H1 (cell line): ENCODE data around the gene TSHZ2. TPM values are rescaled to one million over a fixed set of nuclear protein-coding genes. Genes with fewer than 3 reads are reported as not detected.

ENCODE experiments used
- CTCF ChIA-PET: fragments of 300-600 bp; sonication (Branson Sonifier 250); formaldehyde crosslinking; loops from one replicate; lab custom pipeline; 2021; ENCODE audit not compliant: partially characterized antibody; lab: Charles Lee
- POLR2A ChIA-PET: fragments of 300-600 bp; sonication (Branson Sonifier 250); formaldehyde crosslinking; loops from one replicate; lab custom pipeline; 2021; ENCODE audit warnings: inconsistent platforms; ENCODE audit not compliant: partially characterized antibody; lab: Charles Lee
- DNase-seq, 2 experiments: peaks; one replicate each; pipeline versions ENCODE4 v3.0.0 to v3.0.0-alpha.2; 2010 to 2022; ENCODE audit warnings: low spot score in 2 of 2, low read depth in 1 of 2, mixed read lengths in 1 of 2
- FAIRE-seq: peaks from 2 replicates; lab custom pipeline; 2011; peaks lifted over from hg19 to GRCh38; lab: Jason Lieb, UNC
- H2AFZ ChIP-seq: 2 replicates; pipeline ENCODE4 v1.8.1; 2012; ENCODE audit warnings: low read length, inconsistent platforms
- H2AK5ac ChIP-seq: 2 replicates; pipeline ENCODE4 v1.6.1; 2013; ENCODE audit warnings: low read depth, low read length
- H2BK120ac ChIP-seq: replicated peaks from 2 replicates; pipeline ENCODE3; 2013; ENCODE audit warnings: low read depth, low read length, inconsistent platforms
- H2BK12ac ChIP-seq: 2 replicates; pipeline ENCODE4 v1.6.1; 2013; ENCODE audit warnings: low read depth, low read length
- H2BK15ac ChIP-seq: 2 replicates; pipeline ENCODE4 v1.6.1; 2013; ENCODE audit warnings: low read length
- H2BK20ac ChIP-seq: 2 replicates; pipeline ENCODE4 v1.6.1; 2013; ENCODE audit warnings: low read length
- H2BK5ac ChIP-seq: 2 replicates; pipeline ENCODE4 v1.6.1; 2013; ENCODE audit warnings: low read depth, low read length
- H3K14ac ChIP-seq: 2 replicates; pipeline ENCODE4 v1.6.1; 2013; ENCODE audit warnings: inconsistent platforms; ENCODE audit not compliant: insufficient read length
- H3K18ac ChIP-seq: 2 replicates; pipeline ENCODE4 v1.6.1; 2013; ENCODE audit warnings: low read length; ENCODE audit errors: extremely low read depth
- H3K23ac ChIP-seq: 2 replicates; pipeline ENCODE4 v1.6.1; 2013; ENCODE audit warnings: inconsistent platforms; ENCODE audit not compliant: insufficient read length
- H3K23me2 ChIP-seq: 2 replicates; pipeline ENCODE4 v1.6.1; 2013; ENCODE audit warnings: low read depth, low read length
- H3K27ac ChIP-seq: 2 replicates; pipeline ENCODE4 v1.6.1; 2011; ENCODE audit warnings: low read depth, low read length, inconsistent platforms
- H3K27me3 ChIP-seq, 4 experiments: replicated peaks in 1 of 4; 1 replicate in 1 of 4; 2 replicates in 3 of 4; pipeline versions ENCODE4 v1.6.1 to v1.8.1; 2011 to 2013; ENCODE audit warnings: low read length in 3 of 4, mild to moderate bottlenecking in 3 of 4, inconsistent platforms in 2 of 4, mixed read lengths in 2 of 4, moderate library complexity in 1 of 4; ENCODE audit not compliant: control insufficient read depth in 3 of 4, insufficient read depth in 3 of 4; ENCODE audit errors: extremely low read depth in 1 of 4
- H3K36me3 ChIP-seq, 4 experiments: 2 replicates each; pipeline versions ENCODE4 v1.6.1 to v1.8.1; 2011 to 2013; ENCODE audit warnings: mild to moderate bottlenecking in 4 of 4, low read length in 3 of 4, moderate library complexity in 2 of 4, control low read depth in 1 of 4, inconsistent platforms in 1 of 4; ENCODE audit not compliant: insufficient read depth in 4 of 4, control insufficient read depth in 2 of 4
- H3K4ac ChIP-seq: replicated peaks from 2 replicates; pipeline ENCODE3; 2013; ENCODE audit warnings: low read length, low read depth, mixed read lengths, inconsistent platforms; ENCODE audit not compliant: insufficient read length
- H3K4me1 ChIP-seq, 4 experiments: replicated peaks in 1 of 4; 1 replicate in 1 of 4; 2 replicates in 3 of 4; pipeline versions ENCODE4 v1.6.1 to v1.8.1; 2011 to 2013; ENCODE audit warnings: low read length in 3 of 4, inconsistent platforms in 2 of 4, mixed read lengths in 1 of 4; ENCODE audit not compliant: insufficient read depth in 4 of 4, control insufficient read depth in 3 of 4
- H3K4me2 ChIP-seq, 2 experiments: 2 replicates each; pipeline versions ENCODE4 v1.6.1 to v1.8.1; 2011 to 2013; ENCODE audit warnings: low read depth in 2 of 2, low read length in 2 of 2, control low read depth in 1 of 2, inconsistent platforms in 1 of 2, mild to moderate bottlenecking in 1 of 2; ENCODE audit not compliant: insufficient read depth in 1 of 2
- H3K4me3 ChIP-seq, 4 experiments: fragments of 200-600, 300-600 bp in 1 of 4; sonication (generic), shearing (Covaris generic), sonication (Bioruptor Twin) in 1 of 4; 2 replicates each; pipeline versions ENCODE4 v1.5.1 to v1.8.1; 2011 to 2016; ENCODE audit warnings: low read length in 4 of 4, low read depth in 3 of 4, control low read depth in 2 of 4, inconsistent platforms in 2 of 4, mild to moderate bottlenecking in 2 of 4, mixed read lengths in 1 of 4, moderate library complexity in 1 of 4; ENCODE audit not compliant: insufficient read depth in 2 of 4; ENCODE audit errors: extremely low read depth in 1 of 4
- H3K56ac ChIP-seq: replicated peaks from 2 replicates; pipeline ENCODE3; 2013; ENCODE audit warnings: low read depth, mild to moderate bottlenecking, mixed read lengths, low read length, inconsistent platforms; ENCODE audit not compliant: insufficient read length
- H3K79me1 ChIP-seq: 2 replicates; pipeline ENCODE4 v1.6.1; 2013; ENCODE audit warnings: low read depth, low read length, control low read depth
- H3K79me2 ChIP-seq, 2 experiments: 2 replicates each; pipeline versions ENCODE4 v1.6.1 to v1.8.1; 2012 to 2013; ENCODE audit warnings: low read length in 2 of 2, mild to moderate bottlenecking in 2 of 2, inconsistent platforms in 1 of 2; ENCODE audit not compliant: insufficient read depth in 2 of 2, control insufficient read depth in 1 of 2
- H3K9ac ChIP-seq, 4 experiments: replicated peaks in 1 of 4; 1 replicate in 1 of 4; 2 replicates in 3 of 4; pipeline versions ENCODE4 v1.6.1 to v1.8.1; 2011 to 2013; ENCODE audit warnings: low read depth in 3 of 4, low read length in 3 of 4, control low read depth in 2 of 4, mild to moderate bottlenecking in 2 of 4, moderate library complexity in 2 of 4, inconsistent platforms in 1 of 4; ENCODE audit errors: extremely low read depth in 1 of 4
- H3K9me3 ChIP-seq, 2 experiments: 2 replicates each; pipeline versions ENCODE4 v1.6.1 to v1.8.1; 2012 to 2013; ENCODE audit warnings: mild to moderate bottlenecking in 2 of 2, moderate library complexity in 2 of 2, control low read depth in 1 of 2, inconsistent platforms in 1 of 2, low read depth in 1 of 2, low read length in 1 of 2, mixed read lengths in 1 of 2; ENCODE audit not compliant: insufficient read depth in 2 of 2
- H4K20me1 ChIP-seq, 2 experiments: replicated peaks in 1 of 2; 2 replicates each; pipeline versions ENCODE3 to v1.8.1; 2011 to 2013; ENCODE audit warnings: inconsistent platforms in 2 of 2, low read length in 2 of 2, mild to moderate bottlenecking in 1 of 2; ENCODE audit not compliant: insufficient read depth in 2 of 2, control insufficient read depth in 1 of 2
- H4K5ac ChIP-seq: 2 replicates; pipeline ENCODE4 v1.6.1; 2013; ENCODE audit warnings: low read length, low read depth, mixed read lengths, inconsistent platforms; ENCODE audit not compliant: insufficient read length
- H4K8ac ChIP-seq: 2 replicates; pipeline ENCODE4 v1.8.0; 2013; ENCODE audit warnings: mild to moderate bottlenecking, moderate library complexity, low read length, inconsistent platforms; ENCODE audit not compliant: insufficient read depth; ENCODE audit errors: extremely low read depth
- H4K91ac ChIP-seq: replicated peaks from 2 replicates; pipeline ENCODE3; 2013; ENCODE audit warnings: low read length, mixed read lengths, inconsistent platforms; ENCODE audit not compliant: insufficient read length
- ATF2 ChIP-seq: IDR thresholded peaks from 2 replicates; pipeline ENCODE4 v1.6.1; 2012; ENCODE audit warnings: low read length, inconsistent platforms
- BACH1 ChIP-seq: IDR thresholded peaks from 2 replicates; pipeline ENCODE4 v1.6.1; 2012; ENCODE audit warnings: low read length, improper control_type of control experiment
- CHD1 ChIP-seq: IDR thresholded peaks from 2 replicates; pipeline ENCODE4 v1.6.1; 2012; ENCODE audit warnings: low read depth, low read length, improper control_type of control experiment
- POLR2A ChIP-seq, 2 experiments: IDR thresholded peaks; 1 replicate in 1 of 2; 2 replicates in 1 of 2; pipeline ENCODE4 v1.6.1; 2011; ENCODE audit warnings: low read depth in 2 of 2, low read length in 2 of 2, mild to moderate bottlenecking in 2 of 2; ENCODE audit errors: control extremely low read depth in 1 of 2
- RBBP5 ChIP-seq: IDR thresholded peaks from 2 replicates; pipeline ENCODE4 v1.7.1; 2012; ENCODE audit warnings: low read depth, mild to moderate bottlenecking, inconsistent platforms, low read length, moderate library complexity, borderline replicate concordance
- SAP30 ChIP-seq: fragments of 300-600 bp; sonication (generic); IDR thresholded peaks from 2 replicates; pipeline ENCODE4 v1.7.1; 2012; ENCODE audit warnings: low read length, moderate library complexity, mild to moderate bottlenecking, inconsistent platforms; ENCODE audit not compliant: insufficient read depth, insufficient replicate concordance
- WGBS, 2 experiments: shearing (Covaris generic) in 1 of 2; methylation state at CpG; one replicate each; pipeline versions ENCODE4 v1.1.6 to v1.1.7; 2013 to 2015; ENCODE audit warnings: low lambda C conversion rate in 2 of 2, mixed read lengths in 2 of 2, inconsistent platforms in 1 of 2, low coverage in 1 of 2, missing lambda C conversion rate in 1 of 2; ENCODE audit not compliant: insufficient replicate concordance in 2 of 2, insufficient coverage in 1 of 2, insufficient read length in 1 of 2; ENCODE audit errors: extremely low coverage in 1 of 2, missing lambda C conversion rate in 1 of 2; 5-methylcytosine and 5-hydroxymethylcytosine counted together
- polyA plus RNA-seq, 7 experiments: library from polyadenylated mRNA; depleted of rRNA in 3 of 7; stranded (reverse) in 5 of 7; unstranded in 2 of 7; fragments of >200 nt in 5 of 7; fragments of 200-250 nt in 2 of 7; gene quantifications; 1 replicate in 5 of 7; 2 replicates in 1 of 7; 4 replicates in 1 of 7; pipeline versions ENCODE4 v1.2.1 to v1.2.3, GENCODE V29; 2011 to 2013; ENCODE audit warnings: missing spikeins in 2 of 7, mixed read lengths in 2 of 7
- total RNA-seq: library from RNA; stranded (reverse); fragmentation: NEBNext Ultra II Directional; extraction: Animal tissue kit (Norgen Biotek cat#: 25700); gene quantifications from 2 replicates; pipeline ENCODE4 v1.2.1, GENCODE V29; 2021

TSHZ2 gene
- total and polyA plus RNA-seq, 2 of the 8 experiments (the other 6 are each of a cell fraction or from before 2014, with no cell fraction given): 0.14 to 0.30 TPM

DNA sequence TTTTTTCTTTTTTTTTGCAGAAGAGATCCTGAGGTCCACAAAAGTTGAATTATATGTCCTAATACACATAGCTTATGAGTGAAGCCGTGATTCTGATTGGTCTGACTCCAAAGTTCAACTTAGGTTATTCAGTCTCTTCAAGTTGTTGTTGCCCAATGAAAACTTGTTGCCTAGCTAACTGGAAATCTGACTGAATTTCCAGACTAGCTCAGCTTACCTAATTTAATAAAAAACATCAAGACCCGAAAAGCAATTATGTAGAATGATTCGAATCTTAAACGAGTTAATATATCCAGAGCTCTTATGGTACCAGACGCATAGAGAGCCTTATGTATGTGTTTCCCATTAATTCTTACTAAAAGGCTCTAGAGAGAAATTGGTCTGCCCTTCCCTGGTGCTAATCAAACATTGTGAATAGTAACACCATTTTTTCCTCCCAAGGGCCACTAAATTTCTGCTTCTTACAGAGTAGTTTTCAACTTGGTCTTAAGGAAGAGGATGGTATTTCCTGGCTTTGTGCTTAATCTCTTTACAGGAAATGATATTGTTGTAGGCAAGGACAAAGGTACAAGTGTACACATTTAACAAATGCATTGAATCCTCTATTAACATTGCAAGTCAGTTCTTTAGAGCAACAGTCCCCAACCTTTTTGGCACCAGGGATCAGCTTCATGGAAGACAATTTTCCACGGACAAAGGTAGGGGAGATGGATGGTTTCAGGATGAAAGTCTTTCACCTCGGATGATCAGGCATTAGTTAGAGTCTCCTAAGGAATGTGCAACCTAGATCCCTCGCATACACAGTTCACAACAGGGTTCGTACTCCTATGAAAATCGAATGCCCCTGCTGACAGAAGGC lies 107.9 kb downstream of the TSHZ2 start:
- no peak overlapping the region for H2BK20ac ChIP-seq
- TF ChIP-seq SAP30 (no peak), POLR2A (IDR thresholded peaks at IDR 0.05; ENCODE audit: control extremely low read depth in 1 of 2, low read depth in 2 of 2, low read length in 2 of 2) (no peak), ATF2 (no peak), RBBP5 (no peak), BACH1 (no peak), CHD1 (no peak)

More for the DNA sequence above, 107.9 kb downstream of the TSHZ2 start:
- H3K4me2 ChIP-seq: no peak overlapping the region
- no peak overlapping the region for H4K8ac ChIP-seq
- no peak overlapping the region for H3K9ac ChIP-seq
- FAIRE-seq: no peak
- no peak overlapping the region for H3K14ac ChIP-seq
- no peak overlapping the region for H2AK5ac ChIP-seq
- H2BK5ac ChIP-seq: no peak overlapping the region
- H2BK120ac ChIP-seq: no peak overlapping the region
- H3K23me2 ChIP-seq: no peaks in the 10 kb centered on the region; the same call in 1 of the 2 replicates
- no peaks in the 10 kb centered on the region for H4K20me1 ChIP-seq
- no peak overlapping the region for H4K91ac ChIP-seq
- H3K79me2 ChIP-seq: no peaks in the 10 kb centered on the region
- no peaks in the 10 kb centered on the region for H3K27me3 ChIP-seq
- no peaks in the 10 kb centered on the region for H3K36me3 ChIP-seq
- no peak overlapping the region for H3K27ac ChIP-seq
- ChIA-PET POLR2A (no interaction called here), CTCF (interaction anchor here (0.6 to 1.3 kb wide), 4 partner anchors 9 to 211 kb away, joined by 3 to 4 read pairs (median 3); no protein-coding TSS in a partner anchor)
- no peak overlapping the region for H3K4ac ChIP-seq
- H3K9me3 ChIP-seq: no peaks in the 10 kb centered on the region
- DNase-seq: no peak
- no peak overlapping the region for H2BK12ac ChIP-seq
- no peak overlapping the region for H3K4me3 ChIP-seq
- 91% methylated on average over 8 of the region's 10 CpGs; no CpG with 5 or more reads in 1 of the 2 experiments for WGBS, 2 experiments
- H3K79me1 ChIP-seq: no peaks in the 10 kb centered on the region
- H3K18ac ChIP-seq: no peak overlapping the region
- no peaks in the 10 kb centered on the region; a peak in 1 of 7 replicates for H3K4me1 ChIP-seq
- H3K56ac ChIP-seq: no peak overlapping the region
- H2AFZ ChIP-seq: peak overlapping the region; percentile 23; the same call in 1 of the 2 replicates
- H4K5ac ChIP-seq: no peak overlapping the region
- H2BK15ac ChIP-seq: no peak overlapping the region
- H3K23ac ChIP-seq: no peak overlapping the region
